NCI-H510A (cell line): ENCODE data around the gene SKIC2.
"Not testable (repeated sequence)": the region's sequence is repeated elsewhere in the genome, so short reads cannot be mapped to it uniquely, and the experiment has no call there.

ENCODE experiments used
- DNase-seq: peaks from one replicate; lab custom pipeline; 2025; lab: John Stamatoyannopoulos, UW

Gene SKIC2

DNA sequence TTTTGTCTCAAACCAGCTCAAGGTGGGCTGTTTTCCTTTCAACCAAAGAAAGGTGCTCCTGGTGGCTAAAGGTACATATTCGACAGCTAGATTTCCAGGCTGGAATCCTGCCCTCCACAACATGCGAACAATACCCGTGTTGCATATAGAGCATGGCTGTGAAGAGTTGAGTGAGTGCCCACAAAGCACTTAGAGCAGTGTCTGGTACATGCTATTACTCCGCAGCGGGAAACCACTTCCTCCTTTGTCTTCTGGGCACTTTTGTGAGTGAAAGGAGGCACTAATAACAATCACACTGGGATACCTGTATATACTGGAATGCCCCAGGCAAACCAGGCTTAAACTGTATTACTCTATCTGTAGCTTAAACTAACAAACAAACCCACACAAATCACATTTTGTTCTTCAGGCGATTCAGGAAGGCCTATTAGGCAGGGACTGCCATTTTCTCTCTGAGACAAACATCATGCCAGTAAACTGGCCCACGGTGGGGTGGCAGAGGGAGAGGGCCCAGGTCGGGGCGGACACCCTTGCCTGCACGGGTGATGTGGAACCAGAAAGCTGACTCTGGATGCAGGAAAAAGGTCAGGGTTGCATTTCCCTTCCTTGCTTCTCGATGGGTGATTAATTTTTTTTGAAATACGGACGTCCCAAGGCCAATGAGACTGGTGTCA is 46.0 kb downstream of the SKIC2 start:
- DNase-seq, result not testable (repeated sequence)

DNA sequence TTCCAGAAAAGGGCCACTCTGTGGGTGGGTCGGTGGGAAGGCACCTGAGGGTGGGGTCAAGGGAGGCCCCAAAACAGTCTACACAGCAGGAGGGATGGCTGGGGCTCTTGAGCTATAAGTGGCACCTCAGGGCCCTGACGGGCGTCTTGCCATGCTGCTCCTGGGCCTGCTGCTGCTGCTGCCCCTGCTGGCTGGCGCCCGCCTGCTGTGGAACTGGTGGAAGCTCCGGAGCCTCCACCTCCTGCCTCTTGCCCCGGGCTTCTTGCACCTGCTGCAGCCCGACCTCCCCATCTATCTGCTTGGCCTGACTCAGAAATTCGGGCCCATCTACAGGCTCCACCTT is 46.5 kb downstream of the SKIC2 start:
- not testable (repeated sequence) for DNase-seq

GRCh38 chr6:32005991-32006529 is 47.1 kb downstream of the SKIC2 start:
- DNase-seq, result not testable (repeated sequence)

DNA sequence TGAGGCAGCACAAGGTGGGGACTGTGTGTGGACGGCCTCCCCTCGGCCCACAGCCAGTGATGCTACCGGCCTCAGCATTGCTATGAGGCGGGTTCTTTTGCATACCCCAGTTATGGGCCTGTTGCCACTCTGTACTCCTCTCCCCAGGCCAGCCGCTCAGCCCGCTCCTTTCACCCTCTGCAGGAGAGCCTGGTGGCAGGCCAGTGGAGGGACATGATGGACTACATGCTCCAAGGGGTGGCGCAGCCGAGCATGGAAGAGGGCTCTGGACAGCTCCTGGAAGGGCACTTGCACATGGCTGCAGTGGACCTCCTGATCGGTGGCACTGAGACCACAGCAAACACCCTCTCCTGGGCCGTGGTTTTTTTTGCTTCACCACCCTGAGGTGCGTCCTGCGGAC is 48.1 kb downstream of the SKIC2 start:
- not testable (repeated sequence) for DNase-seq

- not testable (repeated sequence) for DNase-seq
Measured at GRCh38 chr6:32008037-32008436, 49.1 kb downstream of the SKIC2 start.

GRCh38 chr6:32008616-32009015 is 49.6 kb downstream of the SKIC2 start:
- not testable (repeated sequence) for DNase-seq

GRCh38 chr6:32009537-32009936 is 50.6 kb downstream of the SKIC2 start:
- not testable (repeated sequence) for DNase-seq

DNA sequence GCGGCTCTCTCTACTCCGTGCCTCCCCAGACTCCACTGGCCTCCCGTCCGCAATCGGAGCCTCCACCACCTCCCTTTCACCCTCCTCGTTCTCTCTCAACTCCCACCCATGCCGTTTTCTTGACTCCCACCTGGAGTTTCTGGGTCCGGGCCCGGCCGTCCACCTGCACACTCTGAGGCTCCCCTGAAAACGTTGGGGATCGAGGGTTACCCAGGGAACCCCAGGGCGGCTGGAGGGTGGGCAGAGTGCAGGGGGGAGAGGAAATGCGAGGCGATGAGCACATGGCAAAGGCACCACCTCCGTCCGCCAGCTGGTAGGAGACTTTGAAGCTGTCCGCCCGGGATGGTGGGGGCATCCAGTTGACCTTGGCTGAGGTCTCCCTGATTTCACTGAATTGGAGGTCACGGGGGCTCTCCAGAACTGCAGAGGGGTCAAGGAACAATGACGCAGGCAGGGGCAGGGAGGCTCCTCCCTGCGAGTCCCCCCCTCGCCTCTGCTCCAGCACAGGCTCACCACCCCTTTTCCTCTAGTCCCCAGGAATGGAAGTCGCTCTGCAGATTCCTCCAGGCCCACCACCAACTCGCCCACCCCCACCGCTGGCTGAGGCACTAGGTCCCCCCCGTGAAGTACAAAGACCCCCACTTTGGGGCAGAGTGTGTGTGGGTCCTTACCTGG is 52.0 kb downstream of the SKIC2 start:
- DNase-seq, result not testable (repeated sequence)

GRCh38 chr6:32012941-32013617 is 54.1 kb downstream of the SKIC2 start:
- DNase-seq, result not testable (repeated sequence)

DNA sequence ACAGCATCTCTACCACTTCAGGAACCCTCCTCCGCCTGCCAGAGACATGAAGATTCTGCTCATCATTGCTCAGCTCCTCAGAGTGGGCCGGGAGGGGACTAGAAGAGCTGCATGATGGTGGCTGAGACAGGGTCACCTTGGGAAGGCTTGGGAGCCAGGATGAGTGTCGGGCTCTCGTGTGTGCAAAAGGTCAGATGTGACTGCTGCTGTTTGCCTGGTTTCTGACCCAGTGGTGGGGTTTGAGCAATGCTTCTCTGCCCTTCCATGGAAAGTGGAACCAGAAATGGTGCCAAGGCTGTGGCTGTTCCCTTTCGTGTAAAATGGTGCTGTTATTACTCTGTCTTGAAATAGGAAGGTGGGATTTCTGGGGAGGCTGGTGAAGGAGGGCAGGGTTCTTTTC is 54.8 kb downstream of the SKIC2 start:
- DNase-seq, result not testable (repeated sequence)

DNA sequence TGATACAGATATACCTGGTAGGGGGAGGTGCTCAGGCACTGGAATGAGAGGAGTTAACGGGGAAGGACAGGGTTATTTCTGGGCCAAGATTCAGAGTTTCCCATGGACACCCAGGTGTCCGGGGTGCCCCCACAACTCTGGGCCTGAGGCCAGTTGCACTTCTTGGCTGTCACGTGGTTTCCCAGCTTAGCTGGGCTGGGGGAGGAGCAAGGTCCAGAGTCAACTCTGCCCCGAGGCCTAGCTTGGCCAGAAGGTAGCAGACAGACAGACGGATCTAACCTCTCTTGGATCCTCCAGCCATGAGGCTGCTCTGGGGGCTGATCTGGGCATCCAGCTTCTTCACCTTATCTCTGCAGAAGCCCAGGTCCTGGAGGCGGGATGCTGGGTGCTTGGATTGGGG is 55.6 kb downstream of the SKIC2 start, which contains the start of gene C4B:
TSS of gene C4B (plus strand) at position 249 of the 400 bp plus-strand sequence. CDS start at position 300, 51 bp downstream.
- not testable (repeated sequence) for DNase-seq
